ENCODE data around the gene TOP3B.

Gene TOP3B, protein sequence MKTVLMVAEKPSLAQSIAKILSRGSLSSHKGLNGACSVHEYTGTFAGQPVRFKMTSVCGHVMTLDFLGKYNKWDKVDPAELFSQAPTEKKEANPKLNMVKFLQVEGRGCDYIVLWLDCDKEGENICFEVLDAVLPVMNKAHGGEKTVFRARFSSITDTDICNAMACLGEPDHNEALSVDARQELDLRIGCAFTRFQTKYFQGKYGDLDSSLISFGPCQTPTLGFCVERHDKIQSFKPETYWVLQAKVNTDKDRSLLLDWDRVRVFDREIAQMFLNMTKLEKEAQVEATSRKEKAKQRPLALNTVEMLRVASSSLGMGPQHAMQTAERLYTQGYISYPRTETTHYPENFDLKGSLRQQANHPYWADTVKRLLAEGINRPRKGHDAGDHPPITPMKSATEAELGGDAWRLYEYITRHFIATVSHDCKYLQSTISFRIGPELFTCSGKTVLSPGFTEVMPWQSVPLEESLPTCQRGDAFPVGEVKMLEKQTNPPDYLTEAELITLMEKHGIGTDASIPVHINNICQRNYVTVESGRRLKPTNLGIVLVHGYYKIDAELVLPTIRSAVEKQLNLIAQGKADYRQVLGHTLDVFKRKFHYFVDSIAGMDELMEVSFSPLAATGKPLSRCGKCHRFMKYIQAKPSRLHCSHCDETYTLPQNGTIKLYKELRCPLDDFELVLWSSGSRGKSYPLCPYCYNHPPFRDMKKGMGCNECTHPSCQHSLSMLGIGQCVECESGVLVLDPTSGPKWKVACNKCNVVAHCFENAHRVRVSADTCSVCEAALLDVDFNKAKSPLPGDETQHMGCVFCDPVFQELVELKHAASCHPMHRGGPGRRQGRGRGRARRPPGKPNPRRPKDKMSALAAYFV

DNA sequence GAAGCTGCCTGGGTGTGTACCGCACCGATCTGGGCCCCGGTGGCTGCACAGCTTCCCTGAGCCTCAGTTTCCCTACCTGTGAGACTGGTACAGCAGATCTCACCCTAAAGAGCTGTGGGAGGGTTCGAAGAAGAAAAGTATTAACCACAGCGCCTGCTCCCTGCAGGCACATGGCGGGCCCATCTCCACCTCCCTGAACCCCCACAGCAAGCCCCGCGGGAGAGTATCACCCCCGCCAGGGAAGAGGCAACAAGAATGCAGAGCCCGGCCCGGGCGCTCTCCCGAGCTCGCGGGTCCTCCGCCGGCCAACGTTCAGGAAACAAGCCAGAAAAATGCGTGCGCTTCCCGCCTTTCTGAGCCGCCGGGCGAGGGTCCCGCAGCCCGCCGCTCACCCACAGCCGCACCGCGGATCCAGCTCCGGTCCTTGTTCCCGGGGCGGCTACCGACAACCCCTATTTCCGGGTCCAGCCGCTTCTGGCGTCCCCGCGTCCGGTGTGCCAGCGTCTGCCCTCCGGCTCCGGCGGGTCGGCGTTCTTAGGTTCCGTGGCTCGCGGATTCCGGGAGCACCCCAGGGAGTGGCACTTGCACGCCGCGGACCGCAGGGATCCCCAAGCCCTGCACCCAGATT lies at the start of gene TOP3B:
Gene TOP3B, minus strand, starts transcription at position 450 of the 628 bp plus-strand sequence. CDS start 7,078 bp downstream, outside the sequence.
- DNase-seq = peak; percentile 86

DNA sequence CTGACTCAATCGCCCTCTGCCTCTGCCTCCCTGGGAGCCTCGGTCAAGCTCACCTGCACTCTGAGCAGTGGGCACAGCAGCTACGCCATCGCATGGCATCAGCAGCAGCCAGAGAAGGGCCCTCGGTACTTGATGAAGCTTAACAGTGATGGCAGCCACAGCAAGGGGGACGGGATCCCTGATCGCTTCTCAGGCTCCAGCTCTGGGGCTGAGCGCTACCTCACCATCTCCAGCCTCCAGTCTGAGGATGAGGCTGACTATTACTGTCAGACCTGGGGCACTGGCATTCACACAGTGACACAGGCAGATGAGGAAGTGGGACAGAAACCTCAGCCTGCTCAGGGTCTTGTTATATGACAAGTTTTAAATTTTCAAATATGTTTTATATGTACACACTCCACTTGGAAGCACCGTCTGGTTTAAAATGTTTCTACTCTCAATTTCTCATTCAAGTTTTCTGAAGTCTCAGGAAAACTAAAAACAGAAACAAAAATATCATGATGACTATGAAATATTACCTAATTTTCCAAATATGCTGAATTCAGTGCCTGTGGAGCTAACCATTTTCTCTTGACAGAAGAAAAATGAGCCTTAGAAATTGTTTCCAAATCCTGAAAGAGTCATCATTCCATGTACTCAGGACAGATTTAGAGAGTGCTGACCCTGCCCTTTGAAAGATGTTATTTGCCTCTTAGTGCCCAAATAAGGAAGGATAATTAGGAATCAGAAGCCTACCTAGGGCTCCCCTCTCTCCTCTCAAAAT lies 48.8 kb upstream of the TOP3B start:
- no peak for DNase-seq

DNA sequence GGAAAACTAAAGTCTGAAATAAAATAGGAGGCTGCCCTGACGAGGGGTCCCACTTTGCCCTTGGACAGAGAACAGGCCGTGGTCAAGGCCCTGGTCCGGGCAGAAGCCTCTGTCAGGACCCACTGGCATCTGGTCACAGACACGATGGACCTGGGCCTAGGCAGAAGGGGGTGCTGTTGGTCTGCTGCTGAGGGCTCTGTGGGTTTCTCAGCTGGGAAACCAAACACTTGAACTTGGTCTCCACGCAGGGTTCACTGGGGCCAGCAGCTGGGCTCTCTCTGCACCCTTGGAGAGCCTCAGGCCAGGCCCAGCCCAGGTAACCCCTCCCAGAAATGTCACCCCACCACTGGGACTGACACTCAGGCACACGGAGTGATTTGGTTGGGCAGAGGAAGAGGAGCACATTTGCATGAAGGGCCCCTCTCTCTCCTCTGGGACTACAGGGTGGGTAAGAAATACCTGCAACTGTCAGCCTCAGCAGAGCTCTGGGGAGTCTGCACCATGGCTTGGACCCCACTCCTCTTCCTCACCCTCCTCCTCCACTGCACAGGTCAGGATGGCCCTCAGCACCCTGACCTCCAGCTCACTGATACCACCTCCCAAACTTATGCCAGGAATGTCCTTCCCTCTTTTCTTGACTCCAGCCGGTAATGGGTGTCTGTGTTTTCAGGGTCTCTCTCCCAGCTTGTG lies 48.1 kb upstream of the TOP3B start:
- no peak for DNase-seq

DNA sequence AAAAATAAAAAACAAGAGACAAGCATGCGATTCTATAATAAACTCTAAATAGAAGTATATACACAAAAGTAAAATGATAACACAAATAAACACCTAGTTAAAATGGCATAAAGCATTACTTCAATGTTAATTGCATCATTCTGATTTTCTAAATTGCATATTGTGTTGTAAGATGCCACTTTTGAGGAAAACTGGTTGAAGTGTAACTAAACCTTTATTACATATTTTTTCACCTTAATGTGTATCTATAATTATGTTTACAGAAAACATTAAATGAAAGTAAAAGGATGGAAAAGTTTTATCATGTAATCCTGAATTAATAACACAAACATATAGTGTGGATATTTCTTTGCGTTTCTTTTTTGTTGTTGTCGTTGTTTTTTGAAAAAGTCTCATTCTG lies 45.4 kb upstream of the TOP3B start:
- no peak for DNase-seq

DNA sequence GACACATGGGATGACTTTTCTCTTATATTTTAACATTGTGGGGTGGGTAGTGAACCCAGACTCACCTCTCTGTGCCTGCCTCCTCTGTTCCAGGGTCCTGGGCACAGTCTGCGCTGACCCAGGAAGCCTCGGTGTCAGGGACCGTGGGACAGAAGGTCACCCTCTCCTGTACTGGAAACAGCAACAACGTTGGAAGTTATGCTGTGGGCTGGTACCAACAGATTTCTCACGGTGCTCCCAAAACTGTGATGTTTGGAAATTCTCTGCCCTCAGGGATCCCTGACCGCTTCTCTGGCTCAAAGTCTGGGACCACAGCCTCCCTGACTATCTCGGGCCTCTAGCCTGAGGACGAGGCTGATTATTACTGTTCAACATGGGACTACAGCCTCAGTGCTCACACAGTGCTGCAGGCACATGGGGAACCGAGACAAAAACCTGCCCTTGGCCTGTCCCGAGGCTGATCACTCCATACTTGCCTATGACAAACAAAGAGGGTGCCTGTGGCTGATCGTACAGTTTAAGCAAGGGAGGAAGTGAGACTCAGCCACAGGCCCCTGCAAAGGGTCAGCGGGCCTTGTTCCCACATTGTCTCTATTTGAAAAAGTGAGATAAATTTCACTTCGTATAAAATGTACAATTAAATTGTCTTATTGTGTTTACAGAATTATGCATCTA lies 43.7 kb upstream of the TOP3B start:
- DNase-seq = no peak

DNA sequence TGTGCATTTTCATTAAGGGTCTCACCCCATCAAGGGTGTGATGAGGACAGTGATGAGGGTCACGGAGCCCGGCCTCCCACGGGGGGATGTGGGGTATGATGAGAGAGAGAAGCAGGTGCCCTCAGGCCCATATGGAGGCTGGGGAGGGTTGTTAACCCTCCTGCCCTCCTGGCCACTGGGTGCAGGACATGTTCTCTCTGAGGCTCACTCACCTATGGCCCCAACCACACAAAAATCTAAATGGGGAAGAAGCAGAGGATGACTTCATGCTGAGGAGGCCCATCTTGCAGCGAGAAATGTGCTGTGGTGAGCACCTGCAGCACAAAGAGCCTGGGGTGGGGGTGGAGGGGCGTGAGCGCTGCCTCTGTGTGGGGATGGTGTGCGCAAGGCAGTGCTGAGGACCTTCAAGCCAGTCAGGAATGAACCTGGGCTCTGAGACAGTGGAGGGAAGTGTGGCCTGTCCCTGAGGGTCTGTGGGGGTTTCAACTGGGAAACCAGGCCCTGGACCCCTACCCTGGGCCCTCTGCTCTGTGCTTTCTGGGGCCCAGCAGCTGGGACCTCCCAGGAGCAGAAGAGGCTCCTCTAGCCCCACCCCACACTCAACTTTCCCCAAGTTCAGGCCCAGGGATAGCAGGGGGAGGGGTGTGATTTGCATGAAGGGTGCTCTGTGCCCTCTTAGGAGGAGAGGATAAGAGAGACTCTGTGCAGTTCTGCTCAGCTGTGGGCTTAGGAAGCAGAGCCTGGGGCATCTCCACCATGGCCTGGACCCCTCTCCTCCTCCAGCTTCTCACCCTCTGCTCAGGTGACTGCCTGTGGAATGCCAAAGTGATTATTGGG lies 43.0 kb upstream of the TOP3B start:
- no peak for DNase-seq

DNA sequence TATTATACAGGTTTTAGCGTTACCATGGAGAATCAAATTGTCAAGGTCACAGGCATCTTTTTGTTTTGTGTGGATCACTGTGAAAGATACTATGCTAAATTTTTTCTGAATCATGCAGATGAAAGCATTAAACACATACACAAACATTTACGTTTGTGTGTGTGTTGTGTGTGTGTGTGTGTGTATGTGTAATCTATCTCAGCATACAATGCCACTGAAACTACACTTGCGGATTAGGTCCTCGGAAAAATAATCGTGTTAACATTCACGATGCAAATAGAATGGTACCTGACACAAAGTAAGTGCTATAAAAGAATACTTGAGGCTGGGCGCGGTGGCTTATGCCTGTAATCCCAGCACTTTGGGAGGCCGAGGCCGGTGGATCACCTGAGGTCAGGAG lies 41.9 kb upstream of the TOP3B start:
- DNase-seq = no peak

DNA sequence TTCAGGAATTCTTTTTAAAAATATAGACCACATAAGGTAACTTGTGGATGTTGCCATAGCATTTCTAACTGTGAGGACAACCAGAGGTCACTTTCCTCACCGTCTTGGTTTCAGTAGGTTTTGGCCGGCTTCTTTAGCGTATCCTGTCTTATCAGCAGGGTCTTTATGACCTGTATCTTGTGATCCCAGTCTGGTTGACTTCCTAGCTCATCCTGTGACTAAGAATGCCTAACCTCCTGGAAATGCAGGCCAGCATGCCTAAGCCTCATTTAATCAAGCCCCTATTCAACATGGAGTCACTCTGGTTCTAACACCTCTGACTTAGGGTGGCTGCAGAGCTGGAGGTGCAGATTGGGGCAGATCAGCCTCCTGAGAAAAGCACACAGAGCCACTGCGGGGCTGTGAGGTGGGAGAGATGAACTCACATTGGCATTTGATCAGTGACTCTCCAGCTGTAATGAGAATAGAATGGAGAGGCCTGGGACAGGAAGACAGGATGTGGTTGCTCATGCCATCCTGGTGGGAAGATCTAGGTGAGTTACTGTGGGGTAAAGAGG lies 41.1 kb upstream of the TOP3B start:
- no peak for DNase-seq

DNA sequence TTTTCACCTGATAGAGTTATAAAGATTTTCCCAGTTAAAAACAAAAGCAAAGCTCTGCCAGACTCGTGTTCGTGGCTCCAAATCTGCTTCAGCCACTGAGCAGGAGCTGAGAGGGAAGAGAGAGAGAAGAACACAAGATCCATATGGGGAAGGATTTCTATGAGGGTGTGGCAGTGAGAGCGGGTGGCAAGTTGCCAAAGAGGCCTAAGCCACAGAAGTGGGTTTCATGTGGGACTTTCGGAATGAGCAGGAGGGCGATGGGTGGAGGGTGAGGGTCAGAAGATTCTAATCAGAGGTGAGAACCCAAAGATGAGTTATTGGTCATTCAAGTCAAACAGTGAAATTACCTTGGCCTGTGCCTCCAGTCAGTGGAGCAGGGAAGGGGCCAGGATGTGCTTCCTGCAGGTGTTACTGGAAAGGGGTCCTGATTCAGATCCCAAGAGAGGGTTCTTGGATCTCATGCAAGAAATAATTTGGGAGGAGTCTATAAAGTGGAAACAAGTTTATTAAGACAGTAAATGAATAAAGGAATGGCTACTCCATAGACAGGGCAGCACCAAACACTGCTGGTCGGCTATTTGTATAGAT lies 40.5 kb upstream of the TOP3B start:
- DNase-seq = no peak

DNA sequence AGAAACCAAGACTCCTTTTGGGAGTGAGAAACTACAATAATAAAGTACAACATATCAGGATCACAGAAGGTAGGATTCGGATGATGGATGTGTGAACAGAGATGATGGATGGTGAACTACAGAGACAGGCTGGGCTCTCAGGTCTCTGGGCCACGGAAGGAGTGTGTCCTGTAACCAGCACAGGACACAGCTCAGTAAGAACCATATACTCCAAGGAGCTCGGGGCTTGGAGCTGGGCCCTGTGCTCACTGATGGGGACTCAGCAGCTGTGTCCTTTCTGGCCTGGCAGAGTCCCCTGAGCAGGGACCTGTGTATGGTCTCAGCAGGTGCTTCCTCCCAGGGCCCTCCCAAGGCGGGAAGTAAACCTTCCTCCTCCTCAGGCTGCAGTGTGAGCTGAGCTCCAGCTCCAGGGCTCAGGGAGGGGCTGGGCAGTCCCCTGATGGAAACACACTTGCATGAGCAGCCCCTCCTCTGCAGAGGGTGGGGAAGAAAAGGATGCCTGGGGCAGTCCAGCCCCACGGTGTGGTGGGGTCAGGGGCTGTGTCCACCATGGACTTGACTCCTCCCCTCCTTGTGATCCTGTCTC lies 39.8 kb upstream of the TOP3B start:
- no peak for DNase-seq

DNA sequence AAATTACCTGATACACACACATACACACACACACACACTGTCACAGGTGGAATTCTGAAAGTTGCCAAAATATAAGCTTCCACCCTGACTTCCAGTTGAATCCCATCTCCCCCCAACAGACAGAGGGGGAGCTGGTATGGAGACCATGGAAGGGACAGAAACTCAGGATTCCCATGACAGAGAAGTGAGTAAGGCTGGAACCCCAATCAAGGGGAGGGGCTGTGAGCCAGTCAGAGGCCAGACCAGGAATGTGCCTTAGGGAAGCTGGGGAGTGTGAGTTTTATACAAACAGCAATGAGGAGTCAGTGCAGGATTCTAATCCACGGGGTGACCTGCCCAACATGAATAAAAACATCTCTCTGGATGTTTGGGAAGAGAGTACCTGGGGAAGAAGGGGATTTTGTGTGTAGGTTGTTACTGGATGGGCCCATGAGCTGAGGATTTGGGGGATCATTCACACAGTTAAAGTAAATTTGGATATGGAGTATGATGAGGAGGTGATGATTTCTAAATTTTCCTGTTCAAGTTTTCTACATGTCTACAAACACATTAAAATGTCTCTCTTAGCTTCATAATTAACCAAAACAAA lies 38.7 kb upstream of the TOP3B start:
- DNase-seq = no peak

DNA sequence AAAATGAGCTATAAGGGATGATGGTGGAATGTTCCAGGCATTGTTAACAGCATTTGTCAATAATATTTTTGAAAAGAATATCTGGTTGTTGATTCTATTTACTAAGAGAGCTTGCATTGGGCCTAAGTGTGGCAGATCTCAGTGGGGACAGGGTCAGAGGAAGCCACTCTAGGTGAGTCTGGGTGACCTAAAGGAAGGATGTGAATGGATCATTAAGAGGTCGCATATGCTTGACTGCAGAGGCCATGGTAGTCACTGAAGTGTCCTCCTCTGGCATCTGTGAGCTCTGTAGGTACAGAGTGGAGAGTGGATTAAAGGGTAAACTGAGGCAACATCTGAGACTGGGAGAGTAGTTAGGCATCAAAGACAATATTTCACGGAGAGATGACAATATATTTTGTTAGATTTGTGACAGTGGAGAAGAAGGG lies 37.9 kb upstream of the TOP3B start:
- DNase-seq = no peak

DNA sequence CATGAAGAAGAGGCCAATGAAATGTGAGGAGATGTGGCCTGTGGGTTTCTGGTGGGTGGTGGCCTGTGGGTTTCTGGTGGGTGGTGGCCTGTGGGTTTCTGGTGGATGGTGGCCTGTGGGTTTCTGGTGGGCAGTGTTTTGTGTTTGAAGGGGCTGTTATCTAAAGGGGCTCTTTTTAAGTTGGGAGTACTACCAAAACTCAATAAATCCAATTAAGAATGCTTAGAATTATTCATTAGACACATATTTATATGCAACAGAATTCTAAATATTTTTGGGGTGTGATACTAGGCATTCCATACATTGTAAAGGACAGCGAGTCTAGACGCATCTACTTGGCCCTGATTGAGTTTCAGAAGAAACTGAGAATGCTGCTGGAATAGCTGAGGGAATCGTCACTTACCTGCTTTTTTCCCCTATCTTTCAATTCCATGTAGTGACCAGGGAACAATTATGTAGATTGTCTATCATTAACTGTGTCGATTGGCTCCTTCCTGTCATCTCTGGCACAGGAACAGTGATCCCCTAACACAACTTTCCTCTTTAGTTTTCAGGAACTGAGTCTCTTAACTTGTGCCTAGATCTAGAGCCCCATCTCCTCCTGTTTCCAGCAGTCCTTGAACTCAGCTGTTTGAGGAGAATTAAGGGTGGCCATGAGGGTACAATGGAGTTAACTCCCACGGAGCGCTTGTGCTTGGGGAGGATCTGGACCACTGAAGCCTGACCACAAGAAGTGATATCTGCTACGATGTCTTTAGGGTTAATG lies 37.3 kb upstream of the TOP3B start:
- no peak for DNase-seq

DNA sequence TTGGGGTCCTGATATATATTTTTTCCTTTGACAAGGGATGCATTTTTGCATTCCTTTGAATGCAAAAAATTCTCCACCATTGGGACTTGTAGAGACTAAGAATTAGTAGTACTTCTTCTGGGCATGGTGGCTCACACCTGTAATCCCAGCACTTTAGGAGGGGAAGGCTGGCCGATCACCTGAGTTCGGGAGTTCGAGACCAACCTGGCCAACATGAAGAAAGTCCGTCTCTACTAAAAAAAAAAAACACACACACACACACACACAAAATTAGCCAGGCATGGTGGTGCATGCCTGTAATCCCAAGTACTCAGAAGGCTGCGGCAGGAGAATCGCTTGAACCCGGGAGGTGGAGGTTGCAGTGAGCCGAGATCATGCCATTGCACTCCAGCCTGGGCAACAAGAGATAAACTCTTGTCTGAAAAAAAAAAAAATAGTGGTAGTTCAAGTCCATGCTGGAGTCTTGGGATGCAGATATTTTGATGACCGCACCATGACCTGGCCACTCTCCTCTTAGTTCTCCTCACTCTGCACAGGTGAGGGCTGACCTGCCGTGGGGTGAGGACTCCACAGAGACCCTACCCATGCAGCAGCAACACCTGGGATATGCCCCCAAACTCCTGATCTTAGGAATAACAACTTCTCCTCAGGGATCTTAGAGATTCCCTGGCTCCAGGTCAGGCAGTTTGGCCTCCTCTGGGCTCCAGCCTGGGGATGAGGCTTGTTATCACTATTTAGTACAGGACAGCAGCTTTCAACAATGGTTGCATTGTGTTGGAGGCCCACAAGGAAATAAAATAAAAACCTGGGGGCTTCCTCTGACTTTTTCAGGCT lies 36.5 kb upstream of the TOP3B start:
- no peak for DNase-seq

DNA sequence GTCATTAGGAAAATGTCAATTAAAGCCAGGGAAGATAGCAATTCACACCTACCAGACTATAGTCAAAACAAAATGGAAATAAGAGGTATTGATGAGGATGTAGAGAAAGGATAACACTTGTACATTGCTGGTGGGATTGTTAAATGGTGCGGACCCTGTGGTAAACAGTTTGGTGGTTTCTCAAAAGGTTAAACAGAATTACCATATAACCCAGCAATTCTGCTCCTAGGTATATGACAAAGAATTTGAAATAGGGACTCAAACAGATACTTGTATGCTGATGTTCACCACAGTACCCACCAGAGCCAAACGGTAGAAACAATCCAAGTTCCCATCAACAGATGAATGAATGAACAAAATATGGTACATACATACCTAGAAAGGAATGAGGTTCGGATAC lies 33.0 kb upstream of the TOP3B start:
- no peak for DNase-seq

DNA sequence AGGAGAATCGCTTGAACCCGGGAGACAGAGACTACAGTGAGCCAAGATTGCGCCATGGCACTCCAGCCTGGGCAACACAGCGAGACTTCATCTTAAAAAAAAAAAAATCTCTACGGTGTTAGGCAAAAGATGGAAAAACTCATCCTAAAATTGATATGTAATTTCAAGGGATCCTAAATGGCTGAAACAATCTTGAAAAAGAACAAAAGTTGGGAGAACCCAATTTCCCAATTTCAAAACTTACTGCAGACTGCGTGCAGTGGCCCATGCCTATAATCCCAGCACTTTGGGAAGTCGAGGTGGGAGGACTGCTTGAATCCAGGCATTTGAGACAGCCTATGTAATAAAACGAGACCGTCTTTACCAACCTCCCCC lies 31.7 kb upstream of the TOP3B start:
- DNase-seq = no peak

DNA sequence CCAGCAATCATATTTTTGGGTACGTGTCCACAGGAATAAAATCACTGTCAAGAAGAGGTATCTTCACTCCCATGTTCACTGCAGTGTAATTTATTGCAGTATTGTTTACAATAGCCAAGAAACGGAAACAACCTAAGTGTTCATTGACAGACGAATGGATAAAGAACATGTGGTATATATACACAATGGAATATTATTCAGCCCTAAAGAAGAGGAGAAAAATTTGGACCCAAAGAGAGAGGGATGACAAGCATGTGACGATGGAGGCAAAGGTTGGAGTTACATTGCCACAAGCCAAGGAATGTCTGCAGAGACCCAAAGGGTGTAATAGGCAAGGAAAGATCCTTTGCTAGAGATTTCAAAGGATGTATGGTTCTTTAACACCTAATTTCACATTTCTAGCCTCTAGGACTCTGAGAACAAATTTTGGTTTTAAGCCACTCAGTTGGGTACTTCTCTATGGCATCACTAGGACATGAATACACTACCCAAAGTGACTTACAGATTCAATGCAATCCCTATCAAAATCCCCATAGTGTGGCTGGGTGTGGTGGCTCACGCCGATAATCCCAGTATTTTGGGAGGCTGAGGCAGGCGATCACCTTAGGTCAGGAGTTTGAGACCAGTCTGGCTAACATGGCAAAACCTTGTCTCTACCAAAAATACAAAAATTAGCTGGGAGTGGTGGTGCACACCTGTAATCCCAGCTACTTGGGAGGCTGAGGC lies 31.1 kb upstream of the TOP3B start:
- no peak for DNase-seq
